Hepatocyte (in vitro differentiated cells): ENCODE data around the gene FEM1C.

Source experiments
- EZH2phosphoT487 ChIP-seq: fragments of 200-600 bp; sonication (generic); IDR thresholded peaks from one replicate; pipeline ENCODE4 v1.6.1; 2018; ENCODE audit warnings: antibody characterized with exemption, mild to moderate bottlenecking, low read depth, moderate library complexity; ENCODE audit not compliant: unreplicated experiment, severe bottlenecking
- TF ChIP-seq, protein P1 (sequence below): fragments of 200-600 bp; sonication (generic); IDR thresholded peaks from 2 replicates; pipeline ENCODE4 v1.5.1; 2016; ENCODE audit warnings: antibody characterized with exemption, mild to moderate bottlenecking; ENCODE audit not compliant: poor library complexity

DNA sequence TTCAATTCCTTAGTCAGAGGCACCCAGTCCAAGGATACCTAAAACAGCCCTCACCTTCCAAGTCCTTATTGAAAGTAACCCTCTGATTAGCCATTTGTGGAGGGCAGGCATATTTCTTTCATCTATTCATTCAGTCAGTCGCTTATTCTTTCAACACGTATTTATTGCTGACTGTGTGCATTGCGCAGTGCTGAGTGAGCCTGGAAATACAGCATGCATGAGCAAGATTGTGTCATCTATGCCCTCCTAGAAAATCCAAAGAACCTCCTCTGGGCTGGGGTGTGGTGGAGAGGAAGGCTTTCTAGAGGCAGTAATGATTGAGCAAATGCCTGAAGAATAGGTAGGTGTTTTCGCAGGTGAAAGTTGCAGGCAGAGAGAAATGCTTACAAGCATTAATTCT is 8.5 kb upstream of the FEM1C start:
- TF ChIP-seq, protein P1, sequence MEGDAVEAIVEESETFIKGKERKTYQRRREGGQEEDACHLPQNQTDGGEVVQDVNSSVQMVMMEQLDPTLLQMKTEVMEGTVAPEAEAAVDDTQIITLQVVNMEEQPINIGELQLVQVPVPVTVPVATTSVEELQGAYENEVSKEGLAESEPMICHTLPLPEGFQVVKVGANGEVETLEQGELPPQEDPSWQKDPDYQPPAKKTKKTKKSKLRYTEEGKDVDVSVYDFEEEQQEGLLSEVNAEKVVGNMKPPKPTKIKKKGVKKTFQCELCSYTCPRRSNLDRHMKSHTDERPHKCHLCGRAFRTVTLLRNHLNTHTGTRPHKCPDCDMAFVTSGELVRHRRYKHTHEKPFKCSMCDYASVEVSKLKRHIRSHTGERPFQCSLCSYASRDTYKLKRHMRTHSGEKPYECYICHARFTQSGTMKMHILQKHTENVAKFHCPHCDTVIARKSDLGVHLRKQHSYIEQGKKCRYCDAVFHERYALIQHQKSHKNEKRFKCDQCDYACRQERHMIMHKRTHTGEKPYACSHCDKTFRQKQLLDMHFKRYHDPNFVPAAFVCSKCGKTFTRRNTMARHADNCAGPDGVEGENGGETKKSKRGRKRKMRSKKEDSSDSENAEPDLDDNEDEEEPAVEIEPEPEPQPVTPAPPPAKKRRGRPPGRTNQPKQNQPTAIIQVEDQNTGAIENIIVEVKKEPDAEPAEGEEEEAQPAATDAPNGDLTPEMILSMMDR, result no peak
- TF ChIP-seq EZH2phosphoT487, result no peak
